WERI-Rb-1 (cell line): ENCODE data around the gene RCSD1.

Source experiments
- DNase-seq: peaks from one replicate; pipeline ENCODE4 v3.0.0-alpha.2; 2020
- H3K27ac ChIP-seq: fragments of 250-450 bp; sonication (Bioruptor Pico); 2 replicates; pipeline ENCODE4 v1.5.1; 2020; ENCODE audit warnings: mild to moderate bottlenecking, moderate library complexity
- H3K27me3 ChIP-seq: fragments of 250-450 bp; sonication (Bioruptor Pico); 2 replicates; pipeline ENCODE4 v1.5.1; 2021; ENCODE audit warnings: mild to moderate bottlenecking, low read depth, moderate library complexity; ENCODE audit not compliant: insufficient read depth, severe bottlenecking
- H3K36me3 ChIP-seq: fragments of 250-450 bp; sonication (Bioruptor Pico); 2 replicates; pipeline ENCODE4 v1.5.1; 2020; ENCODE audit warnings: mild to moderate bottlenecking, moderate library complexity
- H3K4me3 ChIP-seq: 2 replicates; pipeline ENCODE4 v1.5.1; 2011; ENCODE audit warnings: low read depth, mild to moderate bottlenecking, control low read depth, low read length
- H3K9me3 ChIP-seq: fragments of 250-450 bp; sonication (Bioruptor Pico); 2 replicates; pipeline ENCODE4 v1.5.1; 2021; ENCODE audit warnings: mild to moderate bottlenecking, moderate library complexity; ENCODE audit not compliant: severe bottlenecking
- CTCF ChIP-seq: IDR thresholded peaks from 2 replicates; pipeline ENCODE4 v1.5.1; 2011; ENCODE audit warnings: low read depth, mild to moderate bottlenecking, control low read depth, inconsistent platforms, low read length

Gene RCSD1

GRCh38 chr1:167698313-167698712, 68.3 kb downstream of the RCSD1 start:
- Histone ChIP-seq H3K27ac (no peak overlapping the region), H3K36me3 (no peaks in the 10 kb centered on the region), H3K4me3 (no peak overlapping the region), H3K27me3 (no peaks in the 10 kb centered on the region), H3K9me3 (no peaks in the 10 kb centered on the region)
- no peak for DNase-seq
- TF ChIP-seq CTCF: no peak

GRCh38 chr1:167701510-167701909, 71.5 kb downstream of the RCSD1 start:
- DNase-seq: no peak
- no peaks in the 10 kb centered on the region for H3K27me3 ChIP-seq
- H3K36me3 ChIP-seq: no peaks in the 10 kb centered on the region
- H3K27ac ChIP-seq: no peak overlapping the region
- no peaks in the 10 kb centered on the region for H3K9me3 ChIP-seq
- TF ChIP-seq CTCF: no peak
- H3K4me3 ChIP-seq: no peak overlapping the region

- Histone ChIP-seq H3K9me3 (no peaks in the 10 kb centered on the region), H3K36me3 (no peaks in the 10 kb centered on the region), H3K27me3 (no peaks in the 10 kb centered on the region), H3K4me3 (no peak overlapping the region), H3K27ac (no peak overlapping the region)
- no peak for DNase-seq
- TF ChIP-seq CTCF: no peak
Measured at GRCh38 chr1:167703557-167703956, 73.5 kb downstream of the RCSD1 start.

- no peak for DNase-seq
- Histone ChIP-seq H3K36me3 (no peaks in the 10 kb centered on the region), H3K27me3 (no peaks in the 10 kb centered on the region), H3K9me3 (no peaks in the 10 kb centered on the region), H3K4me3 (no peak overlapping the region), H3K27ac (no peak overlapping the region)
- no peak for TF ChIP-seq CTCF
Measured at GRCh38 chr1:167704715-167705114, 74.7 kb downstream of the RCSD1 start.

GRCh38 chr1:167705250-167705649, 75.2 kb downstream of the RCSD1 start:
- Histone ChIP-seq H3K27ac (no peak overlapping the region), H3K27me3 (no peaks in the 10 kb centered on the region), H3K9me3 (no peaks in the 10 kb centered on the region), H3K36me3 (no peaks in the 10 kb centered on the region), H3K4me3 (no peak overlapping the region)
- no peak for DNase-seq
- TF ChIP-seq CTCF: no peak

GRCh38 chr1:167706363-167706762, 76.3 kb downstream of the RCSD1 start:
- no peak for DNase-seq
- no peak overlapping the region for H3K4me3 ChIP-seq
- no peak for TF ChIP-seq CTCF
- H3K9me3 ChIP-seq: no peaks in the 10 kb centered on the region
- H3K27me3 ChIP-seq: no peaks in the 10 kb centered on the region
- no peaks in the 10 kb centered on the region for H3K36me3 ChIP-seq
- H3K27ac ChIP-seq: no peak overlapping the region
